Activated B cell treated with CpG ODN at 0.5 μM for 24 hours (primary cell): Measurements from ENCODE around the gene VTI1A. TPM values are rescaled to one million over a fixed set of nuclear protein-coding genes. Genes with fewer than 3 reads are reported as not detected.
"Not testable (repeated sequence)": the region's sequence is repeated elsewhere in the genome, so short reads cannot be mapped to it uniquely, and the experiment has no call there.

Experiments
- ATAC-seq: fragments of 200-7000 bp; cut with Tn5 transposase; one replicate; pipeline ENCODE4 v1.10.0; 2021; ENCODE audit warnings: low read depth, mild to moderate bottlenecking, moderate library complexity
- CTCF ChIA-PET: fragments of 350-600 bp; sonication (Branson Sonifier 250); formaldehyde crosslinking; loops from one replicate; lab custom pipeline; 2021; ENCODE audit warnings: antibody characterized with exemption; lab: Charles Lee
- POLR2A ChIA-PET: fragments of 350-600 bp; sonication (Branson Sonifier 250); formaldehyde crosslinking; loops from one replicate; lab custom pipeline; 2021; ENCODE audit warnings: antibody characterized with exemption; lab: Charles Lee
- DNase-seq: peaks from one replicate; pipeline ENCODE4 v3.0.0; 2022
- H3K27ac Mint-ChIP-seq: one replicate; pipeline ENCODE4 v1.8.0; 2020; ENCODE audit warnings: mixed read lengths
- H3K27me3 Mint-ChIP-seq: one replicate; pipeline ENCODE4 v1.8.0; 2021; ENCODE audit warnings: mixed read lengths
- H3K36me3 Mint-ChIP-seq: one replicate; pipeline ENCODE4 v1.8.0; 2021; ENCODE audit warnings: low read depth, mixed read lengths
- H3K4me1 Mint-ChIP-seq: one replicate; pipeline ENCODE4 v1.8.0; 2021; ENCODE audit warnings: mixed read lengths
- H3K4me3 Mint-ChIP-seq: one replicate; pipeline ENCODE4 v1.8.0; 2020; ENCODE audit warnings: mild to moderate bottlenecking, mixed read lengths
- H3K9me3 Mint-ChIP-seq: one replicate; pipeline ENCODE4 v1.8.0; 2020; ENCODE audit warnings: mixed read lengths
- CTCF ChIP-seq: fragments of 200-600 bp; IDR thresholded peaks from one replicate; pipeline ENCODE4 v1.8.0; 2022; ENCODE audit warnings: antibody characterized with exemption, mild to moderate bottlenecking
- intact Hi-C: fragments of 100-400 bp; cut with micrococcal nuclease; formaldehyde crosslinking; loops from one replicate; pipeline ENCODE4 v1.15.1; 2024
- total RNA-seq: library from RNA; stranded (reverse); gene quantifications from 2 replicates; pipeline ENCODE4 v1.2.3, GENCODE V29; 2022

VTI1A gene
- total RNA-seq, 1 donor from 2014 or later = 74.0 TPM

DNA sequence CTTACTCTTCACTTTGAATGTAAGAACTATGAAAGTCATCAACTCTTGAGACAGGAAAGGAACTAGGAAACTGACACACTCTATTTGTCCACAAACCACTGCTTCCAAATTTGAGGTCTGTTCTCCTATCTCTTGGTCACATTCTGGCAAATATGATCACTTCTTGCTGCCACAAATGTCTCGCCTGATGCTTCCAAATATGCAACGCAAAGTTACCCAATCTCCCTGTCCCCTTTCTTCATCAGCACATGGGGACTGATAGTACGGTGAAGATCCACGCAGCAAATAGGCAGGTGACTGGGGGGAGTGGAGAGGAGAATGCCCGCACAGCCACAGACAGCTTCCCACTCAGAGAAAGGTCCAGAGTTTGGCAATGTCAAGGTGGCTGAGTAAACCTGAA is 410.5 kb downstream of the VTI1A start:
- ChIA-PET POLR2A (no interaction called here), CTCF (no interaction called here)
- no peak for TF ChIP-seq CTCF
- H3K4me3 Mint-ChIP-seq = no peak overlapping the region
- H3K4me1 Mint-ChIP-seq = peaks cover 2% of the 10 kb centered on the region
- intact Hi-C loops = no loop called here
- DNase-seq = no peak
- H3K27me3 Mint-ChIP-seq = no peaks in the 10 kb centered on the region
- no peaks in the 10 kb centered on the region for H3K36me3 Mint-ChIP-seq
- H3K27ac Mint-ChIP-seq = no peak overlapping the region
- H3K9me3 Mint-ChIP-seq = peaks cover 6% of the 10 kb centered on the region
- no peak for ATAC-seq

DNA sequence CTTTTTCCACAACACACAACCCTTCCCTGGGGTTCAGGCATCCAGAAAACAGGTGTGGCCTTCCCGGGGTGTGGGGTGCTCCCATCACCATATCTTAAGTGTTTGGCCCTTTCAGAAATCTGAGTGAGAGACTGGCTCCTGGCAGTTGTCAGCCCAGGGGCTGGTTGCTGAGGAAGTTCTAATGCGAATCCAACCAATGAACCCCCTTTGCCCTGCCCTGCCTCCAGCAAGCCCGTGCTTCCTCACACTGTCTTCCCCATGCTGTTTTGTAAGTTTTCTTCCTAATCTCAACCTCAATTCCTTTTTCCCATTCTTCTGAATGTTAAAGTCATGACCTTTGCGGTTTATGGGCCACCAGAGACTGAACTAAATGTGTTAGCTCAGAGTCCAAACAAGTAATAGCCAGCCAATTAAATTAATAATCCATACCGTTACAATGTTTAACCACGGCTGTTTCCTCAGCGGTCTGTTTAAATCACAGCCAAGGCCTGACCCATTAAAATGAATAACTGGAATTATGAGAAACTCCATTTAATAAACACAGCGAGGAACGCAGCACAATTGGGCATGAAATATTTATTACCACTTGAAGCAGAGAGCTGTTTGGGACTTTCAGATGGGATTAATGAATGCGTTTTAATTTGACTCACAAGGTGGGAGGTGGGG is 412.1 kb downstream of the VTI1A start:
- no peaks in the 10 kb centered on the region for H3K27me3 Mint-ChIP-seq
- intact Hi-C loops = no loop called here
- H3K4me3 Mint-ChIP-seq = no peak overlapping the region
- TF ChIP-seq CTCF = no peak
- no peak overlapping the region for H3K27ac Mint-ChIP-seq
- DNase-seq (no peak), ATAC-seq (no peak)
- no peaks in the 10 kb centered on the region for H3K4me1 Mint-ChIP-seq
- H3K36me3 Mint-ChIP-seq = peaks cover under 1% of the 10 kb centered on the region
- ChIA-PET POLR2A (no interaction called here), CTCF (no interaction called here)
- peaks cover 10% of the 10 kb centered on the region for H3K9me3 Mint-ChIP-seq

DNA sequence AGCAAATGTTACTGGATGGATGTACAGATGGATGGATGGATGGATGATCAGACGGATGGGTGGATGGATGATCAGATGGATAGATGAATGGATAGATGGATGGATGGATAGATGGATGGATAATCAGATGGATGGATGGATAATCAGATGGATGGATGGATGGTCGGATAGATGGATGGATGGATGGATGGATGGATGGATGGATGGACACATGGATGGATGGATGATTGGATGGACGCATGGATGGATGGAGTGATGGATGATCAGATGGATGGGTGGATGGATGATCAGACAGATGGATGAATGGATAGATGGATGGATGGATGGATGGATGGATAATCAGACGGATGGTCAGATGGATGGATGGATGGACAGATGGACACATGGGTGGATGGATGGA is 412.8 kb downstream of the VTI1A start:
- intact Hi-C loops = no loop called here
- ATAC-seq (no peak), DNase-seq (no peak)
- no peak for TF ChIP-seq CTCF
- Mint-ChIP-seq H3K4me1 (no peaks in the 10 kb centered on the region), H3K9me3 (peaks cover 11% of the 10 kb centered on the region), H3K36me3 (peaks cover 2% of the 10 kb centered on the region), H3K4me3 (no peak overlapping the region), H3K27me3 (no peaks in the 10 kb centered on the region), H3K27ac (no peak overlapping the region)
- CTCF ChIA-PET = no interaction called here
- POLR2A ChIA-PET = no interaction called here

DNA sequence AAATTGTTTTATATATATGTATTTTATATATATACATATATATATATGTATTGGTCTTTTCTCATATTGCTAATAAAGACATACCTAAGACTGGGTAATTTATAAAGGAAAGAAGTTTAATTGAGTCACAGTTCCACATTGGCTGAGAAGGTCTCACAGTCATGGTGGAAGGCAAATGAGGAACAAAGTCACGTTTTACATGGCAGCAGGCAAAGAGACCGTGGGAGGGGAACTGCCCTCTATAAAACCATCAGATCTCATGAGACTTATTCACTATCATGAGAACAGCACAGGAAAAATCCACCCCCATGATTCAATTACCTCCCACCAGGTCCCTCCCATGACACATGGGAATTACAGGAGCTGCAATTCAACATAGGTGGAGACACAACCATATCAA is 416.4 kb downstream of the VTI1A start:
- H3K36me3 Mint-ChIP-seq, H3K27me3 Mint-ChIP-seq, H3K27ac Mint-ChIP-seq, H3K4me1 Mint-ChIP-seq, H3K4me3 Mint-ChIP-seq, intact Hi-C loops, POLR2A ChIA-PET, ATAC-seq, DNase-seq, CTCF ChIA-PET: not testable (repeated sequence)
- peaks cover 11% of the 10 kb centered on the region for H3K9me3 Mint-ChIP-seq

Other genes with a start within 250 kb of the VTI1A start
- not detected in 2 replicates for gene TECTB, start 163.8 kb upstream of the VTI1A start, total RNA-seq
- 50.8 and 53.5 TPM in 2 replicates for gene ACSL5, start 73.1 kb upstream of the VTI1A start, total RNA-seq
- 37.1 and 44.5 TPM in 2 replicates for gene ZDHHC6, start 301 bp upstream of the VTI1A start, total RNA-seq